ENCODE data around the gene EFCAB6.

DNA sequence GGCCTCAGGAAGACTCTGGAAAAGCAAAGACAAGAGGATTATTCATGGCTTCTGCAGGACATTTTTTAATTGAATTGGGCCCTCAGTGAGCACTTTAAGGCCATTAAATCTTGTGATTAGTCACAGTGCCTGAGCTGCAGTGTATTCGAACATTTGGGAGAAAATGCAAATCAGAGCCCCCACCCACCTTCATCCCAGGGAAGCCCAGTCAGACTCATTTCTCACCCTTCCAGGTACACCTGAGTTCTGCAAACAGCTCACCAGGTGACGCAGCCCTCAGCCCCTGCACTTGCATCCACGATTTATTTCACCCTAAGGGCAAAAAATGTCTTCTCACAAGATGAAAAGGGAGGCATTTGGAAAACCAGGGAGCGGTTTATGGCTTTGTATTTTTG is 271.6 kb downstream of the EFCAB6 start:
- TF ChIP-seq, protein P1, sequence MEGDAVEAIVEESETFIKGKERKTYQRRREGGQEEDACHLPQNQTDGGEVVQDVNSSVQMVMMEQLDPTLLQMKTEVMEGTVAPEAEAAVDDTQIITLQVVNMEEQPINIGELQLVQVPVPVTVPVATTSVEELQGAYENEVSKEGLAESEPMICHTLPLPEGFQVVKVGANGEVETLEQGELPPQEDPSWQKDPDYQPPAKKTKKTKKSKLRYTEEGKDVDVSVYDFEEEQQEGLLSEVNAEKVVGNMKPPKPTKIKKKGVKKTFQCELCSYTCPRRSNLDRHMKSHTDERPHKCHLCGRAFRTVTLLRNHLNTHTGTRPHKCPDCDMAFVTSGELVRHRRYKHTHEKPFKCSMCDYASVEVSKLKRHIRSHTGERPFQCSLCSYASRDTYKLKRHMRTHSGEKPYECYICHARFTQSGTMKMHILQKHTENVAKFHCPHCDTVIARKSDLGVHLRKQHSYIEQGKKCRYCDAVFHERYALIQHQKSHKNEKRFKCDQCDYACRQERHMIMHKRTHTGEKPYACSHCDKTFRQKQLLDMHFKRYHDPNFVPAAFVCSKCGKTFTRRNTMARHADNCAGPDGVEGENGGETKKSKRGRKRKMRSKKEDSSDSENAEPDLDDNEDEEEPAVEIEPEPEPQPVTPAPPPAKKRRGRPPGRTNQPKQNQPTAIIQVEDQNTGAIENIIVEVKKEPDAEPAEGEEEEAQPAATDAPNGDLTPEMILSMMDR (IDR thresholded peaks at IDR 0.05), result no peak
- TF ChIP-seq POLR2A (IDR thresholded peaks at IDR 0.05), result no peak

Measured in adrenal gland (tissue), 5 donors.